HFF-Myc (cell line): ENCODE data around the gene PPP1R16B.

Experiments used
- DNase-seq: peaks from one replicate; pipeline ENCODE4 v3.0.0-alpha.2; 2011; ENCODE audit warnings: low read depth; ENCODE audit errors: extremely low read depth
- H3K4me3 ChIP-seq: replicated peaks from 2 replicates; pipeline ENCODE4 v1.5.1; 2011; ENCODE audit warnings: low read depth, mild to moderate bottlenecking, control low read depth, low read length
- CTCF ChIP-seq: IDR thresholded peaks from 2 replicates; pipeline ENCODE4 v1.5.1; 2012; ENCODE audit warnings: mild to moderate bottlenecking, low read depth, low read length, control low read depth; ENCODE audit errors: missing control alignments

Gene PPP1R16B

GRCh38 chr20:38894091-38894847 is 88.8 kb downstream of the PPP1R16B start:
- peak; percentile 44 for DNase-seq
- no peak overlapping the region for H3K4me3 ChIP-seq
- no peak for TF ChIP-seq CTCF

GRCh38 chr20:38895098-38895949 is 89.8 kb downstream of the PPP1R16B start:
- DNase-seq, result no peak
- TF ChIP-seq CTCF, result no peak
- no peak overlapping the region for H3K4me3 ChIP-seq

GRCh38 chr20:38896009-38896594 is 90.6 kb downstream of the PPP1R16B start:
- no peak for TF ChIP-seq CTCF
- no peak overlapping the region for H3K4me3 ChIP-seq
- DNase-seq, result no peak

GRCh38 chr20:38897267-38897666 is 91.8 kb downstream of the PPP1R16B start:
- no peak for DNase-seq
- H3K4me3 ChIP-seq, result no peak overlapping the region
- TF ChIP-seq CTCF, result no peak

GRCh38 chr20:38900606-38901005 is 95.1 kb downstream of the PPP1R16B start:
- H3K4me3 ChIP-seq, result no peak overlapping the region
- no peak for TF ChIP-seq CTCF
- no peak for DNase-seq

- no peak for TF ChIP-seq CTCF
- DNase-seq, result no peak
- no peak overlapping the region for H3K4me3 ChIP-seq
These were observed 97.1 kb downstream of the PPP1R16B start for GRCh38 chr20:38902601-38903000.
